ENCODE data around the gene ABHD17A.

ABHD17A gene

GRCh38 chr19:1851654-1852580 is 33.4 kb downstream of the ABHD17A start:
- DNase-seq, result no peak

GRCh38 chr19:1850809-1851653 is 34.3 kb downstream of the ABHD17A start:
- DNase-seq, result no peak

GRCh38 chr19:1849886-1850398 is 35.4 kb downstream of the ABHD17A start:
- no peak for DNase-seq

GRCh38 chr19:1849132-1849474 is 36.2 kb downstream of the ABHD17A start:
- DNase-seq, result no peak

GRCh38 chr19:1848399-1849131 is 36.7 kb downstream of the ABHD17A start, which contains the start of gene REXO1:
REXO1 (minus strand) TSS chr19:1848483; CDS start chr19:1848358, 125 bp downstream.
- peak; percentile 92 for DNase-seq

- peak; percentile 42 for DNase-seq
Measured at GRCh38 chr19:1847684-1848398, 37.5 kb downstream of the ABHD17A start.

GRCh38 chr19:1847348-1847683 is 38.0 kb downstream of the ABHD17A start:
- no peak for DNase-seq

- no peak for DNase-seq
Measured at GRCh38 chr19:1846517-1847204, 38.6 kb downstream of the ABHD17A start.

GRCh38 chr19:1845642-1846041 is 39.7 kb downstream of the ABHD17A start:
- no peak for DNase-seq

GRCh38 chr19:1845125-1845515 is 40.2 kb downstream of the ABHD17A start:
- no peak for DNase-seq

GRCh38 chr19:1844513-1845124 is 40.7 kb downstream of the ABHD17A start:
- no peak for DNase-seq

- no peak for DNase-seq
Measured at GRCh38 chr19:1843646-1844394, 41.5 kb downstream of the ABHD17A start.

- no peak for DNase-seq
Measured at GRCh38 chr19:1843116-1843515, 42.2 kb downstream of the ABHD17A start.

- no peak for DNase-seq
Measured at GRCh38 chr19:1841209-1841924, 43.9 kb downstream of the ABHD17A start.

- DNase-seq, result no peak
Measured at GRCh38 chr19:1840541-1841115, 44.7 kb downstream of the ABHD17A start.

GRCh38 chr19:1839658-1840540 is 45.4 kb downstream of the ABHD17A start:
- DNase-seq, result no peak

- DNase-seq, result peak; percentile 32
Measured at GRCh38 chr19:1837625-1838105, 47.6 kb downstream of the ABHD17A start.

GRCh38 chr19:1837222-1837565 is 48.1 kb downstream of the ABHD17A start:
- DNase-seq, result no peak

All from fibroblast of skin of back (primary cell).